Metanephros (tissue), 1 donor: ENCODE results near the gene ZFAND4. TPM values are rescaled to one million over a fixed set of nuclear protein-coding genes. Genes with fewer than 3 reads are reported as not detected.

Experiments
- total RNA-seq: library from RNA; depleted of rRNA; stranded (reverse); fragments of >200 nt; gene quantifications from one replicate; pipeline ENCODE4 v1.2.3, GENCODE V29; 2014

The ZFAND4 gene
- total RNA-seq: 24.8 TPM

DNA sequence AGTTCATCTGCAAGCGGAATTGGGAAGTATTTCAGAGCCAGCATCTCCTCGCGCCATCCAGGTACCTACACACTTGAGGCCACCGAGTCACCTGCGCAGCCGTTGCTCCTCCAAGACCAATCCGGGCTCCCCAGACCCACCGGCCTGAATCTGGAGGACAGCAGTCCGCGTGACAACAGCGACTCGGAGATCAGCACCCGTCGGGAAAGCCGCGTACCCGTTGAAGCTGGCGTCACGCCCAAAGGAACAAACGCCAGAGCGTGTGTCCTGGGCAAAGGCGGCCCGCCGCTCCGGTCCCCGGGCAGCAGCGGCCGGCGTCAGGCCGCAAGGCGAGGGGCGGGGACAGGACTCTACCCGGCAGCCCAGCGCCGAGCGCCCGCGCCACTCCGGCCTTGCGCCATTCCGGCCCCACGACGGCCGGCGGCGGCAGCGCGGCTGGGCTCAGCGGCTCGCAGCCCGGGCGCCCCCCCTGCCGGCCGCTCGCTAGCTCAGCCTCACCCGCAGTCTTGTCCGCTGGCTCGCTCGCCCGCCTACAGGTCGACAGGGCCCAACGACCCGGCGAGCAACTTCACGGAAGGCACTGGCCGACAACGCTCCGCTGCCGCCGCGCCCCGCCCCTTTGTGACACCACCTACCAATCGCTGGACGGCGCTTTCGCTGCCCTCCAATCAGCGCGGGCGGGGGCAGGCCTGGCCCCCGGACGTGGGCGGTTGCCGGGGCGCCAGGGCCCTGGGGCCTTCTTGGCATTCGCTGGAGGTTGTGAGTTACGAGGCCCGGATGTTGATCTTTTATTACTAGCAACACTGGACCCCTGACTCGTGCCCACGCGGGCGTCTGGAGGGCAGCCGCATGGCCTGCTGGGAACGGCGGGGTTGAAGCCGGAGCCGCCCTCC lies at the start of gene ZFAND4:
ZFAND4 (minus strand) TSS at position 592 of the 893 bp plus-strand sequence. CDS start 9,047 bp downstream, outside the sequence.

Other genes with a start within 250 kb of the ZFAND4 start
- gene WASHC2C, start 54.5 kb upstream of the ZFAND4 start, total RNA-seq: 46.4 TPM
- gene AGAP4, start 174.7 kb upstream of the ZFAND4 start, total RNA-seq: 32.6 TPM